Peyer's patch (tissue), 4 donors: ENCODE results near the gene JPH3. TPM values are rescaled to one million over a fixed set of nuclear protein-coding genes. Genes with fewer than 3 reads are reported as not detected.

Experiments
- DNase-seq, 3 donors: peaks; one replicate each; pipeline ENCODE4 v3.0.0-alpha.2; 2017 to 2019
- H3K27ac ChIP-seq, 4 donors: fragments of 200-600 bp; sonication (generic); one replicate each; pipeline ENCODE4 v1.5.1; 2016 to 2019
- H3K27me3 ChIP-seq, 2 donors: fragments of 200-600 bp; sonication (generic); one replicate each; pipeline ENCODE4 v1.5.1; 2019
- H3K36me3 ChIP-seq, 3 donors: fragments of 200-600 bp; sonication (generic); one replicate each; pipeline ENCODE4 v1.5.1; 2016 to 2019
- H3K4me1 ChIP-seq, 4 donors: fragments of 200-600 bp; sonication (generic); one replicate each; pipeline ENCODE4 v1.5.1; 2016 to 2019
- H3K4me3 ChIP-seq, 4 donors: fragments of 200-600 bp; sonication (generic); 1 replicate in 3 of 4; 2 replicates in 1 of 4; pipeline ENCODE4 v1.5.1; 2016 to 2019; ENCODE audit warnings: mild to moderate bottlenecking in 1 of 4
- H3K9me3 ChIP-seq, 4 donors: fragments of 200-600 bp; sonication (generic); one replicate each; pipeline ENCODE4 v1.5.1; 2016 to 2019; ENCODE audit warnings: mild to moderate bottlenecking in 1 of 4
- POLR2A ChIP-seq, 2 donors: fragments of 450-650 bp; IDR thresholded peaks; one replicate each; pipeline ENCODE4 v1.5.1; 2017; ENCODE audit warnings: antibody characterized with exemption in 2 of 2, mild to moderate bottlenecking in 2 of 2, moderate library complexity in 2 of 2
- total RNA-seq, 4 donors: library from RNA; depleted of rRNA; stranded (reverse); fragments of >200 nt; gene quantifications; one replicate each; pipeline ENCODE4 v1.1.0, GENCODE V29; 2016
- TF ChIP-seq, protein P1 (sequence below), 6 experiments: fragments of 450-650 bp in 4 of 6; fragments of 200-600 bp in 2 of 6; sonication (generic) in 1 of 6; IDR thresholded peaks; one replicate each; pipeline ENCODE4 v1.5.1; 2017 to 2019; ENCODE audit warnings: antibody characterized with exemption in 6 of 6, mild to moderate bottlenecking in 3 of 6, moderate library complexity in 1 of 6

JPH3 gene
- total RNA-seq, 4 donors from 2014 or later, result 0.13 to 0.57 TPM; not detected in 2

DNA sequence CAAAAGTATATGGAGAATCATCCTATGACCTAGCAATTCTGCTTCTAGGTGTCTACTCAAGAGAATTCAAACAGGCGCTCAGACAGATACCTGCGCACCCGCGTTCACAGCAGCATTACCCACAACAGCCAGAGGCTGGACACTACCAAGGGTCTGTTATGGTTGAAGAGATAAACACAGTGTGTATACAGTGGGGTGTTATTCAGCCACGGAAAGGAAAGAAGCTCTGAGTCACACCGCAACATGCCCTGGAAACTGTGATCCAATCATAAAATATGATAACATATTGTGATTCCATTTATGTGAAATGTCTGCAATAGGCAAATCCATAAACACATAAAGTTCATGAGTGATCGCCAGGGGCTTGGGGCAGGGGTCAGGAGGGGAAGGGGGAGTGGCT is 18.0 kb upstream of the JPH3 start:
- Histone ChIP-seq H3K9me3 (no peaks in the 10 kb centered on the region), H3K4me1 (peaks cover 0 to 18% (median 0%) of the 10 kb centered on the region in 4 donors), H3K4me3 (no peak overlapping the region), H3K27ac (no peak overlapping the region), H3K36me3 (no peaks in the 10 kb centered on the region), H3K27me3 (no peaks in the 10 kb centered on the region)
- DNase-seq, result no peak
- TF ChIP-seq, protein P1, sequence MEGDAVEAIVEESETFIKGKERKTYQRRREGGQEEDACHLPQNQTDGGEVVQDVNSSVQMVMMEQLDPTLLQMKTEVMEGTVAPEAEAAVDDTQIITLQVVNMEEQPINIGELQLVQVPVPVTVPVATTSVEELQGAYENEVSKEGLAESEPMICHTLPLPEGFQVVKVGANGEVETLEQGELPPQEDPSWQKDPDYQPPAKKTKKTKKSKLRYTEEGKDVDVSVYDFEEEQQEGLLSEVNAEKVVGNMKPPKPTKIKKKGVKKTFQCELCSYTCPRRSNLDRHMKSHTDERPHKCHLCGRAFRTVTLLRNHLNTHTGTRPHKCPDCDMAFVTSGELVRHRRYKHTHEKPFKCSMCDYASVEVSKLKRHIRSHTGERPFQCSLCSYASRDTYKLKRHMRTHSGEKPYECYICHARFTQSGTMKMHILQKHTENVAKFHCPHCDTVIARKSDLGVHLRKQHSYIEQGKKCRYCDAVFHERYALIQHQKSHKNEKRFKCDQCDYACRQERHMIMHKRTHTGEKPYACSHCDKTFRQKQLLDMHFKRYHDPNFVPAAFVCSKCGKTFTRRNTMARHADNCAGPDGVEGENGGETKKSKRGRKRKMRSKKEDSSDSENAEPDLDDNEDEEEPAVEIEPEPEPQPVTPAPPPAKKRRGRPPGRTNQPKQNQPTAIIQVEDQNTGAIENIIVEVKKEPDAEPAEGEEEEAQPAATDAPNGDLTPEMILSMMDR (IDR thresholded peaks at IDR 0.05), result no peak
- no peak for TF ChIP-seq POLR2A (IDR thresholded peaks at IDR 0.05)

DNA sequence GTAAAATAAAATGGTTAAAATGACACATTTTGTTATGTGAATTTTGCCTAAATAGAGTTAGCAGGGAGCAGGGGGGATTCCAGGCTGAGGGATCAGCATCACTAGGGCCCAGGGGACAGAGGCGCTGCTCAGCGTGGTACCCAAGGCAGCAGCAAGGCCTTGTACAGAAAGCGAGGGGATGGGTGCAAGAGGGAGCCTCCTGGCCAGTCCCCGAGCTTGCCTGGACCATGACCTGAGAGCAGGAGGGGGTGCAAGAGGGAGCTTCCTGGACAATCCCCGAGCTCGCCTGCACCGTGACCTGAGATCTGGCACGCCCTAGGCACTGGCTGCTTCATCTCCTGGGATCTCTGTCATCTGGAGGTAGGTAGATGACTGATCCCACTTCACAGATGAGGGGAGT is 17.3 kb upstream of the JPH3 start:
- Histone ChIP-seq H3K9me3 (no peaks in the 10 kb centered on the region), H3K4me3 (no peak overlapping the region), H3K36me3 (no peaks in the 10 kb centered on the region), H3K27me3 (no peaks in the 10 kb centered on the region), H3K4me1 (peaks cover 0 to 18% (median 0%) of the 10 kb centered on the region in 4 donors), H3K27ac (no peak overlapping the region)
- no peak for DNase-seq
- TF ChIP-seq, protein P1 (IDR thresholded peaks at IDR 0.05), result no peak
- TF ChIP-seq POLR2A (IDR thresholded peaks at IDR 0.05), result no peak

DNA sequence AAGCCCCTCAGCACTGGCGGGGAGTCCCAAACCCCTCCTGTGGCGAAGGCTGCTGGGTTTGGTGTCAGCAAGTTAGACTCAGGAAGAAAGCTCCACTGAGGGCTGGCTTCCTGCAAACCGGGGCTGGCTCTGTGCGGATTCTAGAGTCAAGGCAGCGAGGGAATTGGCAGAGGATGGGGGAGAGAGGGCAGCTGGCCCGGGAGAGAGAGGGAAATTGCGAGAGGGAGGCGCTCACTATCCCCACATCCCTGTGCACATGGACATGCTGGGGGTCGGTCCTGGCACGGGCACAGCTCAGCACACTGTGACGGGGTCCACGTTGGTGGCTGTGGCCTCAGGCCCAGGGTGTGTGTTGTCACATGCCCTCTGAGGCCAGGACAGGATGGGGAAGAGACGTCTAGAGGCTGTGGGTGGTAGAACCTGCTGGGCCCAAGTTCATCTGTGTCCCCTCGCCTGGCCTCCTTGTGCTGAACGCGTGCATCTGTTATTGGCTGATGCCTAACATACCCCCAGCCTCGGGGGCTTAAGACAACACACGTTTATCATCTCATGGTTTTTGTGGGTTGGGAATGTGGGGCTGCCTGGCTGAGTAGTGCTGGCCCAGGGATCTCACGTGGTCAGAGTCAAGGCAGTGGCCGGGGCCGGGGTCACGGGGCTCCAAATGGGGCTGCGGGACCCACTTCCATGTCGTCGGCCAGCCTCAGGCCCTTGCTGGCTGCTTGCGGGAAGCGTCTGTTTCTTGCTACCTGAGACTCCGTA is 16.7 kb upstream of the JPH3 start:
- TF ChIP-seq, protein P1 (IDR thresholded peaks at IDR 0.05), result no peak
- TF ChIP-seq POLR2A (IDR thresholded peaks at IDR 0.05), result no peak
- H3K9me3 ChIP-seq, result no peaks in the 10 kb centered on the region
- H3K27me3 ChIP-seq, result no peaks in the 10 kb centered on the region
- peaks cover 0 to 18% (median 0%) of the 10 kb centered on the region in 4 donors for H3K4me1 ChIP-seq
- H3K4me3 ChIP-seq, result no peak overlapping the region
- no peak for DNase-seq
- no peak overlapping the region for H3K27ac ChIP-seq
- no peaks in the 10 kb centered on the region for H3K36me3 ChIP-seq

DNA sequence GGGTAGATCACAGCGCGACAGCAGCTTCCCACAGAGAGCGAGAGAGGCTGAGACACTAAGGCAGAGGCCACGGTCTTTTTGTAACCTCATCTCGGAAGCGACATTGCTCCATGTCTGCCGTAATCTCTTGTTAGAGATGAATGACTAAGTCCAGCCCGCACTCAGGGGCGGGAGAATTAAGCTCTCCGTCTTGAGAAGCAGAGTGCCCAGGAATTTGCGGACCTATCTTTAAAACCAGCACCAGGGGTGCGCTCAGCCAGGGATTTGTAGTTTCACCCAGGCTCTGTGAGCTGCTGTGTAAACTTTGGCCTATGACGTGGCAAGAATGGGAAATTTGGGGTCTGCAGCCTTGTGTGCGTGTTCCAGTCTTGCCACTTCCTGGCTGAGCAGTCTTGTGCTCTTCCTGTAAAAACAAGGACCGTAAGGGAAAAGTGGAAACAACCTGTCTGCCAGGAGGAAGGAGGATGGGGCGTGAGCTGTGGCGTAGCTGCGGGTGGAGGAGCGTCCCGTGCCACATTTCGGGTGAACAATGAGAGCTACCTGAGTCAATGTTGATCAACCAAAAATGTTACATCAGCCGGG is 16.0 kb upstream of the JPH3 start:
- no peak for DNase-seq
- no peaks in the 10 kb centered on the region for H3K9me3 ChIP-seq
- peaks cover 0 to 18% (median 0%) of the 10 kb centered on the region in 4 donors for H3K4me1 ChIP-seq
- no peak overlapping the region for H3K4me3 ChIP-seq
- TF ChIP-seq, protein P1 (IDR thresholded peaks at IDR 0.05), result no peak
- no peaks in the 10 kb centered on the region for H3K27me3 ChIP-seq
- H3K27ac ChIP-seq, result no peak overlapping the region
- no peaks in the 10 kb centered on the region for H3K36me3 ChIP-seq

DNA sequence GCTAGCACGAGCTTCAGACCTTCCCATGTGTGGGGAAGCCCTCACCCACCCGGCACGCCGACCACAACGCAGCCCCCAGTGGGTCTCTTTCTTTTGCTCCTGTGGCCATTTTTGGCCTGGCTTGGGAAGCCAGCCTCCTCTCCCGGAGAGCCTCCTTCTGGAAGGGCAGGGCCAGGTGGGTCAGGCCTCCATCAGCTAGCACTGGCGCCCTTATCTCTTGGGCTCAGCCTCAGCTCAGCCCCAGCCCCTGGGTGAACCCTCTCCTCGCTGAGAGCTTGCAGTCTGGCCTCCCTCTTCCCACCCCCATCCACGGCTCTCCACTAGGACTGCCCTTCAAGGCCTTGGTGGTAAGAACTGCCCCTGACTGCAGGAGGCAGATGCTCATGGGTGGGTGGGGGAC is 14.7 kb upstream of the JPH3 start:
- H3K9me3 ChIP-seq, result no peaks in the 10 kb centered on the region
- H3K4me3 ChIP-seq, result no peak overlapping the region
- H3K4me1 ChIP-seq, result peaks cover 0 to 12% (median 0%) of the 10 kb centered on the region in 4 donors
- no peaks in the 10 kb centered on the region for H3K27me3 ChIP-seq
- H3K36me3 ChIP-seq, result no peaks in the 10 kb centered on the region
- no peak for TF ChIP-seq POLR2A (IDR thresholded peaks at IDR 0.05)
- TF ChIP-seq, protein P1 (IDR thresholded peaks at IDR 0.05), result no peak
- no peak for DNase-seq
- no peak overlapping the region for H3K27ac ChIP-seq
